Skin of body (tissue), 2 donors: ENCODE data around the gene PTBP3. TPM values are rescaled to one million over a fixed set of nuclear protein-coding genes. Genes with fewer than 3 reads are reported as not detected.
A peak's percentile ranks its signal among the peaks of the same experiment; 100 is the strongest.
"Not testable (repeated sequence)": the region's sequence is repeated elsewhere in the genome, so short reads cannot be mapped to it uniquely, and the experiment has no call there.

Source experiments
- DNase-seq: peaks from one replicate; lab custom pipeline; 2025; lab: John Stamatoyannopoulos, UW
- total RNA-seq: library from RNA; depleted of rRNA; stranded (reverse); fragments of >200 nt; gene quantifications from one replicate; pipeline ENCODE4 v1.2.3, GENCODE V29; 2014

PTBP3 gene, protein sequence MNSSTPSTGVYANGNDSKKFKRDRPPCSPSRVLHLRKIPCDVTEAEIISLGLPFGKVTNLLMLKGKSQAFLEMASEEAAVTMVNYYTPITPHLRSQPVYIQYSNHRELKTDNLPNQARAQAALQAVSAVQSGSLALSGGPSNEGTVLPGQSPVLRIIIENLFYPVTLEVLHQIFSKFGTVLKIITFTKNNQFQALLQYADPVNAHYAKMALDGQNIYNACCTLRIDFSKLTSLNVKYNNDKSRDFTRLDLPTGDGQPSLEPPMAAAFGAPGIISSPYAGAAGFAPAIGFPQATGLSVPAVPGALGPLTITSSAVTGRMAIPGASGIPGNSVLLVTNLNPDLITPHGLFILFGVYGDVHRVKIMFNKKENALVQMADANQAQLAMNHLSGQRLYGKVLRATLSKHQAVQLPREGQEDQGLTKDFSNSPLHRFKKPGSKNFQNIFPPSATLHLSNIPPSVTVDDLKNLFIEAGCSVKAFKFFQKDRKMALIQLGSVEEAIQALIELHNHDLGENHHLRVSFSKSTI
- total RNA-seq, result 49.7 TPM

DNA sequence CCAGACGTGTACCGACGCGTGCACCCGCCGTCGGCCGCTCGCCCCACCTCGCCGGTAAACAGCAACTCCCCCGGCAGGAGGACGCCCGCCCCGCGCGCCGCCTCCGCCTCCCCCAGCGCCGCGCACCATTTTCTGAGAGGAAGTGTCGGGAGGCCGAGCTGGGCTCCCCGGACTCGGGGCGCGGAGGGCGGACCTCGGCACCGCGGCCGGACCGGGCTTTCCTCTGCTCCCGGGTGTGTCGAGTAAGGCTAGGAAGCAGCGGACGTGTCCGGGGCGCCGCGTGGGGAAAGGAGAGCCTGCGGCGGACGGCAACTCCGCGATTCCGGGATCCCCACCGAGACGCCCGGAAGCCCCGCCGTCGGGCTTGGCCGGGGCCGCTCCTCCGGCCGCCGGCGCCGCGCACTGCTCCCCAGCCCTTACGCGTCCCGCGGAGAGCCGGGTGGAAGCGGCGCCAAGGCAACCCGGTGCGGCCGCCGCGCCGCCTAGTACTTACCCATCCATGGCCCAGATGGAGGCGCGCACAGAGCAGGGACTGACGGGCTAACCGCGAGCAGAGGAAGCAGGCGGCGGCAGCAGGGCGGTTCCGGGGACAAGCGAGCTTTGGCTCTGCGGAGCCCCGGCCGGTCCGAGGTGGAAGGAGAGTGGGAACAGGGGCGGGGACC, at the start of gene PTBP3:
Gene PTBP3 (minus strand): TSS at position 643 of the 662 bp plus-strand sequence. CDS start 35,754 bp downstream, outside the sequence.
- DNase-seq, result peak; percentile 18

DNA sequence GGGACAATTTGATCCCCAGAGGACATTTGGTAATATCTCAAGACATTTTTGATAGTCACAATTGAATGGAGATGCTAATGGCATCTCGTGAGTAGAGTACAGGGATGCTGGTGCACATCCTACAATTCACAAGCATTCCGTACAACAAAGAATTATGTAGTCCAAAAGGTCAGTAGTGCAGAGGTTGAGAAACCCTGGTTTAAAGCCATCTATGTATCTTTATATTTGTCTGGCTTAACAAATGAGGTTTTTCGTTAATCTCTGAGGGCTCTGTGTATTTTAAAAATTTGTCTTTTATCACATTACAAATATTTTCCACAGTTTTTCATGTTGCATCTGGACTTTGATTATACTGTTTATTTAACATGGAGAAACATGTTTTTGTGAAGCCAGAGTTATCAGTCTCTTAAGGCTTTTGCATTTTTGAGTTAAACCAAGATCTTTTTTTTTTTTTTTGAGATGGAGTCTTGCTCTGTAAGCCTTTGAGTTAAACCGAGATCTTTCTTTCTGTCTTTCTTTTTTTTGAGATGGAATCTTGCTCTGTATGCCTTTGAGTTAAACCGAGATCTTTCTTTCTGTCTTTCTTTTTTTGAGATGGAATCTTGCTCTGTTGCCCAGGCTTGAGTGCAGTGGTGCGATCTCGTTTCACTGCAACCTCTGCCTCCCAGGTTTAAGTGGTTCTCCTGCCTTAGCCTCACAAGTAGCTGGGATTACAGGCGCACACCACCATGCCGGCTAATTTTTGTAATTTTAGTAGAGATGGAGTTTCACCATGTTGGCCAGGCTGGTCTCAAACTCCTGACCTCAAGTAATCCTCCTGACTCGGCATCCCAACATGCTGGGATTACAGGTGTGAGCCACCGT, 49.3 kb upstream of the PTBP3 start:
- DNase-seq, result no peak

DNA sequence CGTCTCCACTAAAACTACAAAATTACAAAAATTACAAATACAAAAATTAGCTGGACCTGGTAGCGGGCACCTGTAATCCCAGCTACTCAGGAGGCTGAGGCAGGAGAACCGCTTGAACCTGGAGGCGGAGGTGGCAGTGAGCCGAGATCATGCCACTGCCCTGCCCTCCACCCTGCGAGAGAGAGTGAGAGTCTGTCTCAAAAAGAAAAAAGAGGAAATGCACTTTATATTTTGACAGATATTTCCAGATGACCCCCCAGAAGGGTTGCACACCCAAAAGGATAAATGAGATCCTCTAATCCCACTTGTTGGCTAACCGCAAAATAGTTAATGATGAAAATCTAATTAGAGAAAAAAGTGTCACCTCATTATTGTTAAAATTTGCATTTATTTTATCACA, 48.6 kb upstream of the PTBP3 start:
- DNase-seq, result no peak

DNA sequence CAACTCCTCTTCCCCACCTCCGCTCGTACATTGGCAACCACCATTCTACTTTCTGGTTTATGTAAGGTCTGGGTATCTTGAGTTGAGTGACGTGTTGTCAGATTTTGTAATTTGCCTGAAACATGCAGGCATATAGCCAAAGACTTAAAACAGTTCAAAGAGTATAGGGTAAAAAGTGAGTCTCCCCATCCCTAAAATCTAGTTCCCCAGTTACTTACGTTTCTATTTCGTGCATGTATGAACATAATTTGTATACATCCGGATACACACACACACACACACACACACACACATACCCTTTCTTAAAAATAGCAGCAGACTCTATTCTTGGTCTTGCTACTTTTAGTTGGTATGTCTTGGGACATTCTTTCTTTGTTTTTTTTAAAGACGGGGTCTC, 47.4 kb upstream of the PTBP3 start:
- peak; percentile 81 for DNase-seq

DNA sequence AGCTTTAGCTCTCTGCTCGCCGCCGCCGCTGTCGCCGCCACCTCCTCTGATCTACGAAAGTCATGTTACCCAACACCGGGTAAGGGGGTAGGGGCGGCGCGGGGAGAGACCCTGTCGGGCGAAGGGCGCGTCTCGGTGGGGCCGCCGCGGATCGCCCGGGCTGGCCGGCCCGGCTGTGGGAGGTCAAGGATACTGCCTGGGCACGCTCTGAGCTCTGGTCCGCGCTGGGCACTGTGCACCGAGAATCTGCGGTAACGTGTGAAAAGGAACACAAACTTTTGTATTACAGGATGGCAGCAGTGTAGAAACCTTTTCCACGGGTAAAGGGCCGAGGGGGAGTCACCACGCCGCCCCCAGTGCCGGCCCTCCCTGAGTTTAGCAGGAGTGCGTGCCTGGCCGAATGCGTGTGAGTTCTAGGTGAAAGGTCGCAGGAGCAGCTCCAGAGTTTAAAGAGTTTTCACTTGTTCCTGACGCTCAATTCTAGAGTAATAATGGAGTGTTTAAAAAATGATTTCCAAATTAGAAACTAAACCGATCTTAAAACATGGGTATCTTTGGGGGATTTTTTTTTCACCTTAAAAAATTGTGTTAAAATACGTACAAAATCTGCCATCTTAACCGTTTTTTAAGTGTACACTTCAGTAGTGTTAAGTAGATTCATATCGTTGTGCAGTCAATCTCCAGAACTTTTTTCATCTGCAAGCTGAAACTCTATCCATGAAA, 46.8 kb upstream of the PTBP3 start, which contains the start of gene HSDL2:
Gene HSDL2 (plus strand): TSS at position 7 of the 723 bp plus-strand sequence. CDS start 56 bp downstream, at position 63.
- DNase-seq, result peak; percentile 63

DNA sequence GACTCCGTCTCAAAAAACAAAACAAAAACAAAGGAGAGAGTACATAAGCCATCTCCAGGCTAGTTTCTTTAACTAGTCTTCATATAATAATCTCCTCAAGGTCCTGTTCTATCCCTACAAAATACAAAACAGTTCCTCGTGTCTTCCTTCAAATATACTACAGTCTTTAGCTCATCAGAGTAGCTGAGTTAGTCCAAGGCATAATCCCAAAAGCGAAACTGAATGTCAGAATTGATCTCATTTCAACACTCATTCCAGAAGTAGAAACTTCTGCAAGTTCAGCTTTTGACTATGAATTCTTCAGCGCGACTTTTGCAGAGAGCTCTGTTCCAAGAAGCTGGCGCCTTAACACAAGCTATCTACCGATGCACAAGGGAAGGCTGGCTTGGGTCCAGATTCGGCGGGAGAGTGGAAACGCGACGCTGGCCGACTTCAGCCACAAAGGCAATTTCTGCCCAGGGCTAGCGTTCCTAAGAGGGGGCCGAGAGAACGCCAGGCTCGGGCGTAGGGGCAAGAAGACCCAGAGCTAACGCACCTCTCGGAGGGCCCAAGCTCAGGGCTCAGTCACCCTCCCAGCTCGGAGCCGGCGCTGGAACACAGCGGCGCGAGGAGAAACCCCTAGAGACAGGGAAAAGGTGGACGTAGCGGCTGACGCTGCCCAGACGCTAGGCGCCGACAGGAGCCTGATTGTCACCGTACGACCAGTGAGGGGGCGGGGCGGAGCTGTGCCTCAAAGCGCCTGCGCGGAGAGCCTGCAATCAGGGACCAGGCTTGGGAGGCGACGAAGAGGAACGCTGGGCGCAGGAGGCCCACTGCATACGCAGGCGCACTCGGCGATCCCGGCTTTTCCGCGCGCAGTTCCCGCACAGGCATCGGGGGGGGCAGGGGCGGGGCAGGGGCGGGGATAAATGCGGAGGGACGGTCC, 46.0 kb upstream of the PTBP3 start:
- peak; percentile 98 for DNase-seq

DNA sequence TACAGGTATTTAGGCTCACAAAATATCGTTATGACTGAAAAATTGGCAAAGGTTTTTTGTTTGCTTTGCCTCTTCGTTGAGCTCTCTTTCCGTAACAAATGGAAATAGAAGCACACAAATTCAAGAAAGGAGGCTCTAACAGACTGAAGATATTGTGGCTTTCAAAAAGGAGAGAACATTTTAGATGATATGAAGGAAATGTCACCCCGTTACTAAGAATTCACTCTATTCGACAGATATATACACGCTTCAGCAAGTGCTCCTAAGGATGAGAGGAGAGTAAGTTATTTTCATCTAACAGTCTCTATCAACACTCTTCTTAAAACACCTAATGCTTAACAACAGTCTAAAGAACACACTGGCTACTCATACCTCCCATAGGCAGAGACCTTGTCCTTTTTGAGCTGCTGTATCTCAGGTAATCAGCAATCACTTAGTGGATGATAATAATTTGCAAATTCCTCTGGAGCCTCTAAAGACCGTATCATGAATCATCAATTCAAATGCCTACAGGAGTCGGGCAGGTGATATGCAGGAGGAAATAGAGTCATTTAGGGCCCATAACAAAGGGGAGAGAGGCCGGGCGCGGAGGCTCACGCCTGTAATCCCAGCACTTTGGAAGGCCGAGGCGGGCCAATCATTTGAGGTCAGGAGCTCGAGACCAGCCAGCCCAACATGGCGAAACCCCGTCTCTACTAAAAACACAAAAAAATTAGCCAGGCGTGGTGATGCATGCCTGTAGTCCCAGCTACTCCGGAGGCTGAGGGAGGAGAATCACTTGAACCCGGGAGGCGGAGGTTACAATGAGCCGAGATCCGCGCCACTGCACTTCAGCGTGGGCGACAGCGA, 45.1 kb upstream of the PTBP3 start:
- peak; percentile 10 for DNase-seq

DNA sequence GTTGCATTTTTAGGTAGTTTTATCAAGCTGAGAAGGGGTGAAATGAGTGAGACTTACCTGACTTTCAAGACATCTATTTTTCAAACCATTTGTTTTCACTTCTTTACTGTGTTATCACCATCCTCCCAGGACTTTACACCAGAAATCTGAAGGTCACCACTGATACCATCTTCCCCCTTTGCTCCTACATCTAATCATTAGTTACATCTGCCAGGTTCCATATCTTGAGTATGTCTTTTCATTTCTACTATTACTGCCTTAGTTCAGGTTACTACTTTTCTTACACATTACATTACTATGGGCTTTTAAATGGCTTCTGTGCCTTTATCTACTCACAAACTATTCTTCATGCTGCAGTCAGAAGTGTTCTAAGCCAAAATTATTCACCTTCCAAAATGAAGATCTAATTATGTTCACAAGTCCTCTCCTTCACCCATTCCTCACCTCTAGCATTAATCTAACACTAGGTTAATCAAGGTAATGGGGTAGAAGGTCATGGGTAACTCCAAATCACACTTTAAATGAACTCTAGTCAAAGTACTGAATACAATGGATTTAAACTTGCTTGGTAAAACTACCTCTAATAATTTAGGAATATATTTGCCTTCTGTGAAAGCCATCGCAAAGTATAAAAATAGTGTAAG, 44.4 kb upstream of the PTBP3 start:
- DNase-seq, result no peak

DNA sequence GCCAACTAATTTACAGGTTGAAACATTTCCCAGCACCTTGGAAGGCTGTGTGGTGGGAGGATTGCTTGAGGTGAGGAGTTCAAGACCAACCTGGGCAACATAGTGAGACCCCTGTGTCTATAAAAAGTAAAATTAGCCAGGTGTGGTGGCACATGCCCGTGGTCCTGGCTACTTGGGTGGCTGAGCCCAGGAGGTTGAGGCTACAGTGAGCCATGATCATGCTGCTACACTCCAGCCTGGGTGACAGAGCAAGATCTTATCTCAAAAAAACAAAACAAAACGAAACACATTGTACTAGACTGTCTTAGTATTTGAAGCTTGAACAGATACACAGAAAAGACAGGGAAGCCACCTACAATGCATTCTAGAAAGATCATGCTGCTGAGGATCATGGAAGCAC, 43.7 kb upstream of the PTBP3 start:
- no peak for DNase-seq

DNA sequence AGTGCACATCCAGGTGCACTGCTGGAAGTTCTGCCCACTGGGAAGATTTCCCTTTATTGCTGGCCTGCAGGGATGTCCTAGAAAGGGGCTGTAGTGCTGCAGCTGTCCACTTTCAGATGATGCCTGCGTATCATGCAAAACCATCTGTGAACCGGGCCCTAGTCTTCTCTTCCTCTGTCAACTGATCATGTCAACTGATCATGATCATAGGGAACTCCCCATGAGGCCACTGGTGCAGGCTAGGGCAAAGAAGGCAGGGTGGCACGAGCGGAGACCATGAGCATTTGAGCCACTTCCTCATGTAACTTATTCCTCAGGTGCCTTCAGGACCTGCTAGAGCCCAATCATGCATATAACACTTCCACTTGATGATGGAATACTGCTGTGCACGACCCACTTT, 41.9 kb upstream of the PTBP3 start:
- no peak for DNase-seq

DNA sequence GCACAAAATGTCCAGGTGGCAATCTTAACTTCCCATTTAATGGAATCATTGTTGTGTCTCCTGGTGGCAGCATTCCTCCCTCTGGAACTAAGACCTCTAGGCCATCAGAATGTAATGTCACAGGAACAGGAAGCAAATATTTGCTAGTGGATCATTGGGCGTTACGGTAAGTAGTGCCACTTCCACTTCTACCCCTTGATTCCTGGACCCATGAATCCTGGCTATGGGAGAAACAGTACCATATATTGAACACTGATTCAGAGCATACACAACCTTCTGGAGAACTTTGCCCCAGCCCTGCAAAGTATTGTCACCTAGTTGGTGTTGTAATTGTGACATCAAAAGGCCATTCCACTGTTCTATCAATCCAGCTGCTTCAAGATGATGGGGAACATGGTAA, 40.8 kb upstream of the PTBP3 start:
- not testable (repeated sequence) for DNase-seq

DNA sequence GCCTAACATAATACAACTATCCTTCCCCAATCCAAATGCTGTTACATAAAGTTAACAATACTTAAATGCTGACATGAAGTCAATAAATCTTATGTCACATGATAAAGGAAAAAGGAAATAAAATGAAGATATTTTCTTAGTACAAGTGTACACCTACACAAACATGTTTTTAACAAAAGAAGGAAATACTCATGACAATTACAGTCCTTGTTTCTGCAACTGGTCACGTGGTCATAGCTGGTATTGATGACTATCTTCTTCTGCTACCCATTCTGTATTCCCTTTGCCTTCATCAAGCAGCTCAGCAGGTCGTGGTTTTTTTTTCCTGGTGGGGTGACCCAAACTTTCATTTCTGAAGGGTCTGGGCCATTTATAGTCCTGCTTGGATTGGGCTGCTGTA, 40.2 kb upstream of the PTBP3 start:
- DNase-seq, result not testable (repeated sequence)

DNA sequence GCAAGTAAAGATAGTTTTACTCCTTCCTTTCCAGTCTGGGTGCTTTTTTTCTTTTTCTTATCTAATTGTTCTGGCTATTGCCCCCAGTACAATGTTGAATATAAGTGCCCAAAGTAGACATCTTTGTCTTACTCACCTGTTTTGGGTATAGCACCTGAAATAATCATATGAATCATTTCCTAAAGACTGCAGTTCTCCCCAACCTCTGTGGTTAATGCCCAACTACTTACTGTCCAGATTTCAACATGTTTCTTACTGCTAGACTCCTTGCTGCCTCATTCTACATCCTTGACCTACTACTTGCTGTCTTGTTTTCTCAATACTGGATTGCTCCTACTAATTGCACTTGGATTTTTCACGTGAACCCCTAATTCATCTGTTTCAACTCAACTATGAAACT, 37.6 kb upstream of the PTBP3 start:
- DNase-seq, result no peak

DNA sequence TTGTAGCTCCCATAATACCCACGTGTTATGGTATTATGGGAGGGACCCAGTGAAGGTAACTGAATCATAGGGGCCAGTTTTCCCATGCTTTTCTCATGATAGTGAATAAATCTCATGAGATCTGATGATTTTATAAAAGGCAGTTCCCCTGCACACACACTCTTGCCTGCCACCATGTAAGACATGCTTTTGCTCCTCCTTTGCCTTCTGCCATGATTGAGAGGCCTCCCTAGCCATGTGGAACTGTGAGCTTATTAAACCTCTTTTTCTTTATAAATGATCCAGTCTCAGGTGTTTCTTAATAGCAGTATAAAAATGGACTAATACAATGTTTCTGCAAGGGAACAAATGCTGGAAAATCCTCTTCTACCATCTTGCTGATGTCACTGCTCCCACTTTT, 36.4 kb upstream of the PTBP3 start:
- DNase-seq, result no peak

DNA sequence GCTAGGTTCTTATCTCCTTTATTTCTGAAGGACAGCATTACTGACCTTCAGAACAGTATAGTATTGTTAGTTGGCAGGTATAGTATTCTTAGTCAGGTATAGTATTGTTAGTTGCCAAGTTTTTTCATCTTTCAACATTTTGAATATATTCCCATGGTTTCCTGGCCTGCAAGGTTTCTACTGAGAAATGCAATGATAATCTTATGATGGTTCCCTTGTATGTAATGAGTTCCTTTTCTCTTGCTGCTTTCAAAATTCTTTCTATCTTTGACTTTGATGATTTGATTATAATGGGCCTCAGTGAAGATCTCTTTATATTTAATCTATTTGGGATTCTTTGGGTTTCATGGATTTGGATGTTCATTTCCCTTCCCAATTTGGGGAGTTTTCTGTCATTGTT, 34.0 kb upstream of the PTBP3 start:
- DNase-seq, result no peak

DNA sequence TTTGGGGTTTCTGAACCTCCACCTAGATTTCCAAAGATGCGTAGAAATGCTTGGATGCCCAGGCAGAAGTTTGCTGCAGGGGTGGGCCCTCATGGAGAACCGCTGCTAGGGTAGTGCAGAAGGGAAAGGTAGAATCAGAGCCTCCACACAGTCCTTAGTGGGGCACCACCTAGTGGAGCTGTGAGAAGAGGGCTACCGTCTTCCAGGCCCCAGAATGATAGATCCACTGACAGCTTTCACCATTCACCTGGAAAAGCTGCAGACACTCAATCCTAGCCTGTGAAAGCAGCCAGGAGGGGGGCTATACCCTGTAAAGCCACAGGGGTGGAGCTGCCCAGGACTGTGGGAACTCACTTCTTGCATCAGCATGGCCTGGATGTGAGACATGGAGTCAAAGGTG, 33.2 kb upstream of the PTBP3 start:
- DNase-seq, result no peak

DNA sequence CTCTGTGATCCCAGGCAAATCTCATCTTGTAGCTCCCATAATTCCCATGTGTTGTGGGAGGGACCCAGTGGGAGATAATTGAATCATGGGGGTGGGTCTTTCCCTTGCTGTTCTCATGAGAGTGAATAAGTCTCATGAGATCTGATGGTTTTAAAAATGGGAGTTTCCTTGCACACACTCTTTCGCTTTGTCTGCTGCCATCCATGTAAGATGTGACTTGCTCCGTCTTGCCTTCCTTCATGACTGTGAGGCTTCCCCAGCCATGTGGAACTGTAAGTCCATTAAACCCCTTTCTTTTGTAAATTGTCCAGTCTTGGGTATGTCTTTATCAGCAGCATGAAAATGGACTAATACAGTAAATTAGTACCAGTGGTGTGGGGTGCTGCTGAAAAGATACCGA, 31.8 kb upstream of the PTBP3 start:
- DNase-seq, result not testable (repeated sequence)

DNA sequence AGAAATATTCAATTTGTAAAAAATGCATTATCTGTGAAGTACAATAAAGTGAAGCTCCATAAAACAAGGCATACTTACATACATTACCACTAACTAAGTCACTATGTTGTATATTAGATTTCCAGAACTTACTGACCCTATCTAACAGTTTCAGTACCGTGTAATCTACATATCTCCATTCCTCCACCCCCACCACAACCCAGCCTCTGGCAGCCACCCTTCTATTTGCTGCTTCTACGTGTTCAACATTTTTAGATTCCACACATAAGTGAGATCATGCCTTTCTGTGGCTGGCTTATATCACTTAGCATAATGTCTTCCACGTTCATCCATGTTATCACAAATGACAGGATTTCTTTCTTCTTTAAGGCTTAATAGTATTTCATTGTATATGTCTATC, 31.3 kb upstream of the PTBP3 start:
- no peak for DNase-seq
